GM19452 (cell line): ENCODE results near the gene TBX15.

Experiments used
- ATAC-seq: cut with Tn5 transposase; IDR thresholded peaks from one replicate; pipeline ENCODE4 v1.9.1; 2021; ENCODE audit not compliant: unreplicated experiment

The TBX15 gene

DNA sequence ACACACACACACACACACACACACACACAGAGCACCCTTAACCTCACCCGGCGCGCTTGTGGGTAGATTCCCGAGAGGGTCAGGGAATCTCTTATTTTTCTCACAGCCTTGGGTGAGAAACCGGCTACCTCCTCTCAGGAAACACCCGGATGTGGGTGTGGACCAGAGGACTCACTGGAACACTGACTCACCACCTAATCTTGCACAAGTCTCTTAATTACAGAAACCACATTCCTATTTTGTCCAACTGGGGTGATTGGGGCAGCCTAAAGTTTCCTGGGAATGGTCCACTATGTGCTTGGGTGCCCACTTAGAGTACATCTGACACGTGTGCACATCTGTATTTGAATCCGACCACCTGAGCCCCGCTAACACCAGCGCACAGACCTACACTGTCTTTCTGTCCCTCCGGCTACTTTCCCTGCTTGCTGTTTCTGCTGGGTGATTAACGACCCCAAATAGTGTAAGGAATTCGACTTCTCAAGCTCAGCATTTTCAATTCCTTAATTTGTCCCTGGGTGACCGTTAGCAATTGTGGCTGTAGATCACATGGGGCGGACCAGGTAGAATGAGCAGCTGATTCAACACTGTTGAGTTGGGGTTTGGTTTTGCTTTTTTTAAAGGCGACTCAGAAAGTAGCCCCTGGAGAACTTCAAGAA, 14.0 kb upstream of the TBX15 start:
- no peak for ATAC-seq

DNA sequence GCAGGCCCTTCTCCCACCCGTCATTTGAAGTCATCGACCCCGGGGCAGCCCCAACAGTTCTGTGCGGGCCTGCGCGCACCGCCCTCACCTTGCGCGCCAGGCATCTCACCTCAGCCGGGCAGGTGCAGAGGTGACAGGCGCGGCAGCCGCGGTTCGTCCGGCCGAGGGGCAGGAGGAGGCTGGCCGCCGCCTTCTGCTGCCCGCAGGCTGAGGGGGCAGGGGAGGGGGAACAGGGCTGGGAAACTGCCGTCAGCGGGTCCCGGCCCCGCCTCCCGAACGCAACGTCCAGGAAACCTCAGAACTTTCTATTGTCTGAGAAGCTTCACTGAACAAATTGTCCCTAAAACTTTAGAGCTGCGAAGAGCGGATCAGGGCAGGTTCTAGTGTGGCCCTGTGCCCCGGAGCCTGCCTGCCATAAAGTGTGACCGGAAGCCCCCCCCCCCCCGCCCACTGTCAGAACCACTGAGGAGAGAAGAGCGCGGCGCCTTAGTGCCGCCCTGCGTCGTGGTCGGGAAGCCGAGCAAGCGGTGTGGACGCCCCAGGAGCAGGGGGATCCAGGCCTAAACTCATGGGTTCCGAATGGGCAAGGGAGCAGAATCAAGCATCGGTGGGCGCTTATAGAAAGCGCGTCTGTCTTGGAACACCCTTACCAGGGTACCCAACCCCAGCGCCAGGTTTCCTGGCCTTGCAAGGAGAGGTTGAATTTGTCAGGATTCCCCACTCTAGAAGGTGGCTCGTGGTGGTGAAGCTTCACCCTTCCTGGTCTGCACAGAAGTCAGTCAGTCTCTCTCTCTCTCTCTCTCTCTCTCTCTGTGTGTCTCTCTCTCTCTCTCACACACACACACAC, 13.3 kb upstream of the TBX15 start:
- ATAC-seq: no peak

DNA sequence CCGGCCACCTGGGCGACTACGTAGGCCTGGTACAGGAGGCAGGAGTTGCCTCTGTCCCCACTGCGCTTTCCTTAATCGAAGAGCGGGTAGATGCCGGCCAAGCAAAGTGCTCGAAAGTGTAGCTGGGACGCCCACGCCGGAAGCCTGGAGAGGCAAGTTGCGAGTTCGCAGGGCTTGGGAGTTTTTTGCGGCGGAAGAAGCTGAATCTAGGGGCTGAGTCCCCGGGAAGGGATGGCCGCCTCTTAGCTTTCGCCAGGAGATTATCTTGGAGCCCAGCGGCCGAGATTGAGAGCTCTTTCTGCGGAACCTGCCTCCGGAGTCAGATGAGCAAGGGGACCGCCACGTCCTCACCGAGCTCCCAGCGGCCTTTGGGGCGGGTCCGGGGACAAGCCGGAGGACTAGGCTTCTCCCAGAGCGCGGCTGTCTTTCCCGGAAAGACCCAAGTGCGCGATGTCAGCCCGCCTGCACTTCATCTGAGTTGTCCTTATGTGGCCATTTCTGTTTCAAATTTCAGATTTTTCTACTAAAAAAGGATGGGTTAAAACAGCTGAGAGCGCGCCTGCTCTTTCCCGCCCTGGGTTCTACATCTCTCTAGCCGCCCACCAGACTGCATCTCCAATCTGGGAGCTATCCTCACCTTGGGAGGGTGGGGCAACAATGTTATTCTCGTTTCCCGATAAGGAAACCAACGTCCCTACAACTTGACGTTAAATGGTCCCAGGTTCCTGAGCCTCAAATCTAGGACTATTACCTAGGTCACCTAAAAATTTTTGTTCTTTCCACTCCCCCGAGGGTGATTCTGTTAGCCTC, 12.4 kb upstream of the TBX15 start:
- ATAC-seq: no peak

DNA sequence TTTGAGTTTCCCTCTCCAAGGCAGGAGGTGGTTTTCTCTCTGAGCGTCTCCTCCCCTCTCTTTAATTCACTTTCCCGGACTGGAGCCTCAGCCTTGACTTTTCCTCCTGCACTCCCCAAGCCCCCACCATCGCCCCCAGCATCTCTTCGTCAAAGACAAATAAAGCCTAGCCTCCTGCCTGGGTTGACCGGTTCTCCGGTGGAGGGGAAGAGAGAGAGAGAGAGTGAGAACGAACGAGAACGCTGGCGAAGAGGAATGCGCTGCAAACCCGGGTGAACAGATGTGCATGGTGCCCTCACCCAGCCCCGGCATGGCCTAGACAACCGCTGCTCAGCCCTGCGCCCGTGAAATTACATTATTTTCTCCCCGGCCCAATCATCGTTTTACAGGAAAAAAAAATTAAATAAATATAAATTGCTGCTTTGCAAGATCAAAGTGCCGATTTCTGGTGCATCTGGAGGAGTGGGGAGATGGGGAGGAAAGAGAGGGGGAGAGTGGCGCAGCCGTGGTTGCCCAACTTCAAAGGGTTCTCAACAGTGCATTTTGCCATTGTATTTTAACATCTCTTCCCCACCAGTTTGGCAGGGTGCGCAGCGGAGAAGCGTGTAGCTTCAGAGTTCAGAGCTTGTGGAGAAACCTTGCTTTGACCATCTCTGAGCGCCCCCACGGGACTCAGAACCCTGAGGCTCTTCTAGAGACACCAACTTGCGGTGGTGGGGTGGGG, 11.4 kb upstream of the TBX15 start:
- ATAC-seq: no peak

DNA sequence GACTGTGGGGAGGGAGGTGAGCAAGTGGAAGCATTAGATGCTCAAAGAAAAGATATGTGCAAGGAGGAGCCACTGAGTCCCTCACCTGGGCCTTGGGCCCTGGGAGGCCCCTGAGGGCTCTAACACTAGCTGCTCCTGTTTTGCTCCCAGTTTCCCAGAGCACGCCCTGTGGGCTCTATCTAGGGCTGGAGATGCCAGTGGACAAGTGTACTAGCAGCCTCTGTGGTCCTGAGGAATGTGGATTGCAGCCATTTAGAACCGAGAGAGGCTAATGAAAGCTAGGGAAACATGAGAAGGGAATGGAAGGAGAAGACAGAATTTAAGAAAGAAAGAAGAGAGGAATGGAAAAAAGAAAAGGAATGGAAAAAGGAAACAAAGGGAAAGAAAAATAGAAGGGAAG, 10.0 kb upstream of the TBX15 start:
- no peak for ATAC-seq

DNA sequence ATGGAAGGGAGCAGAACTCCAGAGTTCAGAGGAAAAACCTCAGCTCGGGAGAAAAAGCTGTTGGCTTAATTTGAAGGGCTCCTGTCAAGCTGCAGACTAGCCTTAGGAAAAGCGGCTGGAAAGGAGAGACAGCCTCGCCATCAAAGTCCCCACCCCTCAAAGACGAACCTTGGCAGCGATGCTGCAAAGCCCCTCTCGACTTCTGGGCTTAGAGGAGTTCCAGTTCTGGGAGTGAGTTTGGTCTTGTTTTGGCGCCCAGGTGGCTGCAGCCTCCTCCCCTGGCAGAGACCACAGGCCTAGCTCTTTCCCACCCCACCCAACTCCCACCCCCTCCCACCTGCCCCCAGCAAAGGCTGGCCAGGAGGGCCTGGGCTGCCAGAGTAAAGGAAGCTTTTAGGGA, 9.1 kb upstream of the TBX15 start:
- no peak for ATAC-seq

DNA sequence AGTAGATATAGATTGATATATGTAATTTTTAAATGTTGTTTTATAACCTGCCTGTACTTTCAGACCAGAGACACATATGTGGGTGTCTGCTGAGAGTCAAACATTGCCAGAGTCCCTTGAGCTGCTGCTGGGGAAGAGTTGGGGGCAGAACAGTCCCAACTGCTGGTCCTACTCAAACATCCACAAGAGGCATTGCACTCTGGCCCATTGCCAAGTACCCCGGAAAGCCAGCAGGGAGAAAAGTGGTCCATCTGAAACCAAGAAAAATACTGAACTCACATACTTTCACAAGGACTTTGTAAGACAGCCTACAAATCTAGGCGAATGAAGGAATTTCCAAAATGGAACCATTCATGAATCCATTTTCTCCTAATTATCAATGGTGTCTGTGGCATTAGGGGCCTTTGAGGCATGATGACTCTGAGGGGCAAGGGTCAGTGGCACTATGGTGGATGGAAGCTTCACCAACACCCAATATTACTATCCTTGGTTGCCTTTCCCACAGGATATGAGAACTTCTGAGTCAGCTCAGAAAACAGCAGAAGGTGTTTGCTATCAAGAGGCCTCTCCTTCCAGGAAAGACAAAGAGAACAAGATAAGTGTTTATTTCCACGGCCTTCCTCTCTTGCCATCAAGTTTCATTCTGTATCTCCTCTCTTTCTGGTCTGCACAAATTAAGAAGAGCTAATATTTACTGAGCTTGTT, 7.3 kb upstream of the TBX15 start:
- no peak for ATAC-seq

DNA sequence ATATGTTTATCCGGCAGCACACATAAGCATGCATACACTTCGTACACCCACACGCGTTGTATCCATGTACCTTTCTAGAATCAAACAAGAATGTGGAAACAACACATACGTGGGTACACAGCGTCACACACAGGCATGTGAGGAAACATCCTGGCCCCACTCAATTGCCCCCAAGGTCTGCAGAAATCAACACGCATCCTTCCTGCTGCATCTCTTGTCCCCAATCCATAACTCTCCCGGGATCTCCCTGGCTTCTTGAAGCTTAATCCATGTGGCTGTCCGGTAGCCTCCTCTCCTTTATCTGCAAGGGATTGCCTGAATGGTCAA, 5.5 kb upstream of the TBX15 start:
- no peak for ATAC-seq

DNA sequence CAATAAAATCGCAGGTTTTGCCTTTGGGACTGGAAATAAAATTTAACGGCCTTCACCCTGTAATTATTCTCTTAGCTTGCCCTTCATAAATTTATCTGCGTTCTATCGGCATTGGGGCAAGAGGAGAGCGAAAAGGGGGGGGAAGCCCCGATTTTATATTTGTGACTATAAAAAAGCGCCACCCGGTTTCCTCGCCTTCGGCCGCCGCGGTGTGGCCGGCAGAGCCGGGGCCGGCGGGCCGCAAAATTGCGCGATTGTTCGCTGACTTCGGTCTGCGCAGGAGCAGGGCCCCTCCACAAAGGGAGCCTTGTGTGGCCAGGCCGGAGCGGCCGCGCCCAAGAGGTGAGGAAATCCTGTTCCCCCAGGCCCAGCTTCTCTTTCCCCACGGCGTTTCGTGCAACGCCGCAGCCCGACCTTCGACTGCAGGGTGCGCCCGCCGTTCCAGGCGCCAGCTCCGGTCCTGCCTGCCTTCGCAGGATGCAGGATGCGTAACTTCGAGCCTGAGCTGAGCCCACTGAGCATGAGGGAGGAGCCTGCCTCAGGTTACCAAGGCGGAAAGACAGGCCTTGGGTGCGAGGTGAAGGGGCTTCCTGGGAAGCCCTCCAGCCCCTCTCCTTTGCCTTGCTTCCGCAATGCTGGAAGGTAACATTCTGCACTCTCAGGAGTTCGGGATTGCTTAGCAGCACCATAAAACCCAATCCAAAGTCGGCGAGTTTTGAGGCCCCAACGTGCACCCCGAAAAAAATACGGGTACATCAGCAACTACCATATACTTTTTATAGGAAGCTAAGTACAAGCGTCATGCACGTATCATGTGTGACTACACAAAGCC, 4.9 kb upstream of the TBX15 start:
- no peak for ATAC-seq

DNA sequence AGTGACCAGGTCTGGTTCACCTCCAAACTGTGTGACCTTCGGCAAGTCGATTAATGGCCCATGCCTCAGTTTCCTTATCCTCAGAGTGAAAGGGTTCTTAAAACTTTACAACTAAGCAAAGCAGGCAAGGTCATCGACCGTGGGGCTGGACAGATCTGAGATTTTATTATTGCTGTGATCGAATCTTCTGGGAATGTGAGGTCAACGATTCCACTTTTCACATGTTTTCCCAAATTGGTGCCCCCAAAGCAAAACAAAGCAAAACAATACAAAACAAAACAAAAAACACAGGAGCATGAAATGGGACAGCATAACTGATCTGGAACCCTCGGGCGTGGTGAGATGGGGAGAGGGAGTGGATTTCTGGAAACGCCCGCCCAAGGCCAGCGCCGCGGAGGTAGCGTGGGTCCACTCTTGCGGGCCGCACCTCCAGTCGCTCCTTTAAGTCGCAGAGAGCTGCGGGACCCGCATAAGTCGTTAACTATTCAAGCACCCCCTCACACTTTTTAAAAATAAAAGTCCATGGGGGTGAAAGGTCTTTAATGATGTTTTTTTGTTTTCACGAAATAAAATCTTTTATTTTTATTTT, 4.2 kb upstream of the TBX15 start:
- ATAC-seq: no peak

DNA sequence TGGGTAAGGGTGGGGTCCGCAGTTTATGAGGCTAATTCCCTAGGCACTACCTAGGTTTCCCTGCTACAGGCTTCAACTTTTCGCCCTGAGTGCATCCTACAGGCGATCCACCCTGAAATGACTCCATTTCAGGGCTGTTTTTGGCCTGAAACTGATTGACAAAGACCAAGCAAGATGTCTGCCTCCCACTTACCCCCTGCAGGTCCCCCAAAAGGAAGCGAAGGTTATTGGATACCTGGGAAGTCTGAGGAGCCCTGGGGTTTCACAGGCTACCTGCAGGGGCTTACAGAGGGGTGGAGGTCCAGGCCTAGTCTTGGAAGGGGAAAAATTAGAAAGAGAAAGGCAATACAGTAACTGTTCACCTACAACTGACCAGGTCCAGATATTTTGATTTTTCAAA, 3.3 kb upstream of the TBX15 start:
- ATAC-seq: no peak

DNA sequence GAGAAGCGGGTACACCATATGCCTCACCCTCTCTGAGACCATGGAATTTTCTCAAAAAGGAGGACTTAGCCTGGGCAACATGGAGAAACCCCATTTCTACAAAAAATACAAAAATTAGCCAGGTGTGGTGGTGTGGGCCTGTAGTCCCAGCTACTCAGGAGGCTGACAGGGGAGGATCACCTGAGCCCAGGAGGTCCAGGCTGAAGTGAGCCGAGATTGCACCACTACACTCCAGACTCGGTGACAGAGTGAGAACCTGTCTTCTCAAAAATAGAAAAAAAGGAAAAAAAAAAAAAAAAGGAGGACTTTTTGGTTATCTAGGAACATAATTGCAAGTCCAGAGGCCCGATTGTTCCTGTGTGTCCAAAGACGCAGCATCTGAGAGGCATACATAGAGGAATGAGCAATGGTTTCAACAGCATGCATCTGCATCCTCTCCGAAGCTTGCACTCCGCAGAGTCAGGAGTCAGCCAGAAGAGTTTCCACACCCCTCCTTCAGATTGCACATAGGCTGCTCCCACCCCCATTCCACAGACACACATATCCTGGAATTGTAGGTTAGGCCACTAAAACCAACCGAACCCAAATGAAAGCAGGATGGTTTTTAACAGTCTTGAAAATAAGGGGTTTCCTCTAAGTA, 2.5 kb upstream of the TBX15 start:
- no peak for ATAC-seq

DNA sequence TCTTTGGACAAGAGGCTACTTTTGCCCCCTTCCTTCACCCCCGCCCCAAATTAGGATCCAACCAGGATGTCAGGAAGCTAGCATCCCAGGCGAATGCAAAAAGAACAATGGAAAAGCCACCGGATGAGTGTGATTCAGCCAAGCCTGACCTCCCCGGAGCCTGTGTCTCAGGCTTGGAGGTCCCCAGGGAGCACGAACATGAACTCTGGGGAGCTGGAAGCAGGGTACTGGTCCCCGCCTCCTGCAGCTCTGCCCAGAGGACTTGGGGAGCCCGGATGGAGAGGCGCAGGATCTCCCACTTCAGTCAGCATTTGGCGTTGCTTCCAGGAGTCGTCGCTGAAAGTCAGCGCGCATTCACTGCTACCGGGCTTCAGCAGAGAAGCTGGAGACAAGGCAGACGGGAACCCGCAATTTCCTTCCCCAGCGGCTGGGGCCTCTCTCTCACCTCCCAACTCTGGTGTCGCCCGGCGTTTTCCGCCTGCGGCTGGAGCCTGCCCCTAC, 1.8 kb upstream of the TBX15 start:
- ATAC-seq: no peak

DNA sequence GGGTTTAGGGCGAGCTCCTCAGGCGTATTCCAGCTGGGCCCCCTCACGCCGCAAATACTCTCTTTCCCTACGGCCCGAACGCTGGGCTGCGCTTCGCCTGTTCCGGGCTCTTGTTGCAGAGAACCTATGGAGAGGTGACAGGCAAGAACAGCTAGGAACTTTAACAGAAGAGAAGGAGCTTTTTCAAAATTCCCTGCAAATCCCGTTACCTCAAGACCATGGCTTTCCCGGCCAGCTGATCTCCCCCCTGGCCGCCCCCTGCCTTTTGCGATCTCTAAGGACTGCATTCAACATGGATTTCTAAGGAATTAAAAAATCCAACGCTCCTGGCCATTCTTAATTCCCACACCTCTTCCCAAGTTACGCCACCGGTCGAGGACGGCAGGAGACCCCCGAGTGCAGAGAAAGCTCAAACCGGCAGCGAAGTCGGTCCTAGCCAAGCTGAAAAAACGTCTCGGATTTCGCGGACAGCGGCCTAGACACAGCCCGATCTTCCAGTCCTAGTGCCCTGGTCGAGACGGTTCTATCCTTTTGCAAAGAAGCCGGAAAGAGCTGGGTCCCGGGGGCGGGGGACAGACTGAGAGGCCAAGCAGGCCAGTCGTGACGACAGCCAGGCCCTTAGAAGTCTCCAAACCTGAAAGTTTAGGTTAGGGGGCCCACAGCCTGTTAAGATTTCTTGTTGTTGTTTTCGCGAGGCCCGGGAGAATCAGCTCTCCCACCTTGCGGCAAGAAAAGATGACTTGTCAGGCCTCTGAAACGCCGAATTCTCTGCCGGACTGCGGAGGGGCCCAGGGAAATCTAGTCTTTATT, 1.1 kb upstream of the TBX15 start:
- ATAC-seq: no peak

DNA sequence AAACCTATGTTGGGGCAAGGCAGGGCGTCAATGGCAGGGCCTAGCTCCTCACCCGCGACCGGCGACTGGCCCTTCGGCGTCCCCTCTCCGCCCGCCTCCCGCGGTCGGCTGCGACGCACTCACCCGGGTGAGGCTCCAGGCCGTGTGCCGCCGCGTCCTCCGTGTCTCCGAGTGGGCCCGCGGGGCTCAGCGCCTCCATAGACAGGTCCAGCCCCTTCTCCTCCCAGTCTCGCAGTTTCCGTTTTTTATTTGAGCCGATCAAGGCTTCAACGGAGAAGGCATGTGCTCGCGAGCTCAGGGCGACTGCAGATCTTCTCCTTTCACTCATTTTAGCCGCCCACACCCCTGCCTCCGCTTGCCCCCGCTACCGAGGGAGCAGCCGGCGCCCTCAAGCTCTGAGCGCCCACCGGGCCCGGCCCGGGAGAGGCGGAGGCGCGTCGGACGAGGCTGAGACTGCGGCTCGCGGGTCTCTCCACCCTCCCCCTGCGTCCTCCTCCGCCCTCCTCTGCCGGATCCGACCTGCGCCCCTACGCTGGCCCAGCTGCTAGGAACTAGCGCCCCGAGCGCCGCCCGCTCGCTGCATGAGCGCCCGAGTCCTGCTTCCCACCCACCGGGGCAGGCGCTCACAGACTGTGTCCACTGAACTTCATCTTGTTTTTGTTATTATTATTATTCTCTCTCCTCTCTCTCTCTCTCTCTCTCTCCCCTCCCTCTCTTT, 516 bp downstream of the TBX15 start:
- peak; percentile 33 for ATAC-seq

DNA sequence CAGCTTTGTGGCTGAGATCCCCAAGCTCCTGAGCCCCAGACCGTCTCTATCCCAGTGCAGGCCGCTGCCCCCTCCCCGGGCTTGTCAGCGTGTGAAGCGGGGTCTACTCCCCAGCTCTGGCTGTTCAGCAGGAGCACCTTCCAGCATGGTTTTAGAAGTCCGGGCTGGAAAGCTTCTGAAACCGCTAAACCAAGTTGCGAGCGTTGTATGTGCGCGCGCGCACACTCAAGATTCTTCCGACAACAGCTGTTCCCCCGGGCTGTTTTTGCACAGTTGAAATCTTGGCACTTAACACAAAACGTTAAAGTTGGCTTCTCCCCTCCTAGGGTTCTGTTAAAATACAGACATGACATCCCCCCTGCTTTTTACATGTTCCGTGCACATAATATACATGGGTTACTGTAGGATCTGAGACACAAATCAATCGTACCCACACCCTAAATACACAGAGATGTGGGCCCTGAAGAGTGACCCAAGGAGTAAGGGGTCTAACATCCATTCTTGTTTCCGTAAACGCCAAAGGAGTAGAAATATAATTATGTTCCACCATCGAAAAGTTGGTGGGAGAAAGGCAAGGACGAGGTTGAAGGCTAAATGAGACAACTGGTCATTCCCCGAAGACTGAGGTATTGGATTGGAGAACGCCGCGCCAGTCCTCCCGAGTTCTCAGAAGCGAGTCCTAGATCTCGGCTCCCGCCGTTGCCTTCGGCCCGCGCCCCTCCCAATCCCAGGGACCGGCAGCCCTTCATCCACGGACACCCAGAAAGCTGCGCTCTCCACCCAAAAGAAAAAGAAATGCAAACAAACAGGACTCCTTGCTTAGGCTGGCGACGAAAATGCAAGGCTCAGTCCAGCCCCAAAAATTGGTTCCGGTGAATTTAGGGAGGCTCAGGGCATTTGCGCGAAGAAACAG, 1.3 kb downstream of the TBX15 start:
- no peak for ATAC-seq
